CD4-positive, alpha-beta T cell treated with Interleukin-6 at 100 ng/mL for 8 hours (primary cell): Measurements from ENCODE around the gene RABEP2.
"Not testable (repeated sequence)": the region's sequence is repeated elsewhere in the genome, so short reads cannot be mapped to it uniquely, and the experiment has no call there.

ENCODE experiments used
- DNase-seq: peaks from one replicate; pipeline ENCODE4 v3.0.0-alpha.2; 2020; ENCODE audit warnings: mixed read lengths, low spot score

Gene RABEP2

GRCh38 chr16:28932339-28933141 lies 7.5 kb upstream of the RABEP2 start:
- no peak for DNase-seq

- DNase-seq = no peak
Observed at GRCh38 chr16:28931801-28932225, 6.8 kb upstream of the RABEP2 start, which contains the start of gene CD19. Gene CD19, plus strand, starts transcription at chr16:28931971. Its CDS starts 30 bp downstream, at chr16:28932001.

GRCh38 chr16:28930652-28931051 lies 5.6 kb upstream of the RABEP2 start:
- no peak for DNase-seq

- DNase-seq = no peak
Observed at GRCh38 chr16:28930203-28930602, 5.2 kb upstream of the RABEP2 start.

- no peak for DNase-seq
Observed at GRCh38 chr16:28927815-28928214, 2.8 kb upstream of the RABEP2 start.

GRCh38 chr16:28926284-28926683 lies 1.2 kb upstream of the RABEP2 start:
- DNase-seq = not testable (repeated sequence)

- peak; percentile 81 for DNase-seq
Observed at GRCh38 chr16:28925386-28926228, 569 bp upstream of the RABEP2 start.

- no peak for DNase-seq
Observed at GRCh38 chr16:28924399-28924761, 658 bp downstream of the RABEP2 start.

GRCh38 chr16:28923652-28924398 lies 1.2 kb downstream of the RABEP2 start:
- DNase-seq = no peak

GRCh38 chr16:28923231-28923587 lies 1.8 kb downstream of the RABEP2 start:
- no peak for DNase-seq

- no peak for DNase-seq
Observed at GRCh38 chr16:28918698-28919097, 6.3 kb downstream of the RABEP2 start.

GRCh38 chr16:28917095-28917494 lies 7.9 kb downstream of the RABEP2 start:
- DNase-seq = no peak

- DNase-seq = no peak
Observed at GRCh38 chr16:28915181-28915580, 9.9 kb downstream of the RABEP2 start.

GRCh38 chr16:28913946-28914724 lies 10.9 kb downstream of the RABEP2 start:
- no peak for DNase-seq

GRCh38 chr16:28912558-28912957 lies 12.5 kb downstream of the RABEP2 start:
- no peak for DNase-seq

GRCh38 chr16:28910086-28911031 lies 14.7 kb downstream of the RABEP2 start:
- DNase-seq = no peak

- DNase-seq = no peak
Observed at GRCh38 chr16:28905800-28906372, 19.2 kb downstream of the RABEP2 start.

- DNase-seq = no peak
Observed at GRCh38 chr16:28905229-28905754, 19.7 kb downstream of the RABEP2 start.

- DNase-seq = no peak
Observed at GRCh38 chr16:28904828-28905227, 20.2 kb downstream of the RABEP2 start.

- DNase-seq = no peak
Observed at GRCh38 chr16:28904363-28904762, 20.7 kb downstream of the RABEP2 start.
